Measurements from ENCODE around the gene PARD3.

DNA sequence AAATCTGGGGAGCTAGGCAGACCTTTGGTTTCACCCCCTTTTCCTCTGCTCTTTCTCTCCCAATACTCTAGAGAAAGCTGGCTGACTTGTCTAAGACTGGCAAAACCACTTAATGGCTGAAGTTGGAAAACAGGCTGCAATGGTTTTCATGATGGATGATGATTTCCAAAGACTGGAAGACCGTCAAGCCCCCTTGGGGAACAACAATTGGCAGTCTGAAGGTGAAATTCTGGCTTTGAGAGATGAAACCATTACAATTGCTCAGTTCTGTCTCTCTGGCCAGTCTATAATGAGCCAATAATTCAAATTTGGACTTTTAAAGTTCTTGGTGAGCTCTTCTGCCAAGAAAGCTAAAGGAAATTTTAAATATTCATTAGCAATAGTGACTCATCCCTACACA is 680.5 kb downstream of the PARD3 start:
- TF ChIP-seq, protein P1, sequence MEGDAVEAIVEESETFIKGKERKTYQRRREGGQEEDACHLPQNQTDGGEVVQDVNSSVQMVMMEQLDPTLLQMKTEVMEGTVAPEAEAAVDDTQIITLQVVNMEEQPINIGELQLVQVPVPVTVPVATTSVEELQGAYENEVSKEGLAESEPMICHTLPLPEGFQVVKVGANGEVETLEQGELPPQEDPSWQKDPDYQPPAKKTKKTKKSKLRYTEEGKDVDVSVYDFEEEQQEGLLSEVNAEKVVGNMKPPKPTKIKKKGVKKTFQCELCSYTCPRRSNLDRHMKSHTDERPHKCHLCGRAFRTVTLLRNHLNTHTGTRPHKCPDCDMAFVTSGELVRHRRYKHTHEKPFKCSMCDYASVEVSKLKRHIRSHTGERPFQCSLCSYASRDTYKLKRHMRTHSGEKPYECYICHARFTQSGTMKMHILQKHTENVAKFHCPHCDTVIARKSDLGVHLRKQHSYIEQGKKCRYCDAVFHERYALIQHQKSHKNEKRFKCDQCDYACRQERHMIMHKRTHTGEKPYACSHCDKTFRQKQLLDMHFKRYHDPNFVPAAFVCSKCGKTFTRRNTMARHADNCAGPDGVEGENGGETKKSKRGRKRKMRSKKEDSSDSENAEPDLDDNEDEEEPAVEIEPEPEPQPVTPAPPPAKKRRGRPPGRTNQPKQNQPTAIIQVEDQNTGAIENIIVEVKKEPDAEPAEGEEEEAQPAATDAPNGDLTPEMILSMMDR (IDR thresholded peaks at IDR 0.05; ENCODE audit: insufficient read depth, low read length, poor library complexity, severe bottlenecking): no peak
- TF ChIP-seq EZH2phosphoT487 (conservative IDR thresholded peaks at IDR 0.05; ENCODE audit: low read length): no peak
